Measurements from ENCODE around the gene NDUFC1.
"Not testable (repeated sequence)": the region's sequence is repeated elsewhere in the genome, so short reads cannot be mapped to it uniquely, and the experiment has no call there.

The NDUFC1 gene

DNA sequence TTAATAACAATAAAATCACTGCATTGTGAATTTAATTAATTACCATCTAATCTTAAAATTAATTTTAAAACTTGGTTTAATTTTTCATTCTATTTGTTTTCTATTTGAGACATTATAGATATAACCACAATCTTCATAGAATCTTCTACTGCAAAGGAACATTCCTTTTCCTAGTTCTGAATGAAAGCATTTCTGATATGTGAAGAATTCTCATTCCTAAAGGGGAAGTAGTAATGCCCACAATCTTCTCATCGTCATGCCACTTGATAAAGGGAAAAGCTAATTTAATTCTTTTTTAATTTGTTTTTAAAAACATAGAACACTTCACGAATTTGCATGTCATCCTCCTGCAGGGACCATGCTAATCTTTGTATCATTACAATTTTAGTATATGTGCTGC, 45.9 kb downstream of the NDUFC1 start:
- Histone ChIP-seq H3K9me3 (ENCODE audit: control insufficient read depth, insufficient read depth, low read depth, low read length) (no peaks in the 10 kb centered on the region), H3K4me1 (ENCODE audit: control insufficient read depth, insufficient read depth, low read length) (no peaks in the 10 kb centered on the region; the same call in 1 of the 2 replicates), H3K27ac (ENCODE audit: extremely low read depth, low read depth, low read length) (no peak overlapping the region), H3K4me3 (ENCODE audit: low read depth, low read length) (no peak overlapping the region), H3K36me3 (ENCODE audit: control insufficient read depth in 2 of 2, insufficient read depth in 1 of 2, low read length in 2 of 2) (no peaks in the 10 kb centered on the region)
- ChIA-PET POLR2A (no interaction called here), CTCF (interaction anchor here (0.7 to 0.9 kb wide), 2 partner anchors 167 to 258 kb away, joined by 3 read pairs; no protein-coding TSS in a partner anchor)
- no peak for TF ChIP-seq ZNF274 (IDR thresholded peaks at IDR 0.05; ENCODE audit: low read length)
- no peak for TF ChIP-seq ZNF274 (tag by site-specific recombination; IDR thresholded peaks at IDR 0.05; ENCODE audit: borderline replicate concordance)
- TF ChIP-seq SCRT1 (tag by site-specific recombination; IDR thresholded peaks at IDR 0.05; ENCODE audit: borderline replicate concordance) = no peak
- TF ChIP-seq RBAK (tag by site-specific recombination; IDR thresholded peaks at IDR 0.05) = no peak
- TF ChIP-seq ZFP41 (tag by site-specific recombination; IDR thresholded peaks at IDR 0.05; ENCODE audit: borderline replicate concordance) = no peak
- TF ChIP-seq ZSCAN16 (tag by site-specific recombination; IDR thresholded peaks at IDR 0.05) = no peak
- TF ChIP-seq ZNF221 (tag by site-specific recombination; IDR thresholded peaks at IDR 0.05; ENCODE audit: borderline replicate concordance) = no peak
- no peak for TF ChIP-seq ZNF624 (tag by site-specific recombination; IDR thresholded peaks at IDR 0.05)
- TF ChIP-seq ZNF585B (tag by site-specific recombination; IDR thresholded peaks at IDR 0.05) = no peak
- no peak for TF ChIP-seq ZNF626 (tag by site-specific recombination; IDR thresholded peaks at IDR 0.05)
- TF ChIP-seq ZNF600 (tag by site-specific recombination; IDR thresholded peaks at IDR 0.05) = no peak
- TF ChIP-seq AEBP2 (tag by site-specific recombination; IDR thresholded peaks at IDR 0.05; ENCODE audit: borderline replicate concordance) = no peak
- TF ChIP-seq ZNF175 (tag by site-specific recombination; IDR thresholded peaks at IDR 0.05) = no peak
- no peak for TF ChIP-seq ZNF776 (tag by site-specific recombination; IDR thresholded peaks at IDR 0.05; ENCODE audit: borderline replicate concordance)
- no peak for TF ChIP-seq ZNF473 (tag by site-specific recombination; IDR thresholded peaks at IDR 0.05)
- TF ChIP-seq ZNF658 (tag by site-specific recombination; IDR thresholded peaks at IDR 0.05) = no peak
- TF ChIP-seq ZNF140 (tag by site-specific recombination; IDR thresholded peaks at IDR 0.05) = no peak

- H3K4me3 ChIP-seq (ENCODE audit: low read depth, low read length); CTCF ChIA-PET; H3K9me3 ChIP-seq (ENCODE audit: control insufficient read depth, insufficient read depth, low read depth, low read length); POLR2A ChIA-PET; H3K27ac ChIP-seq (ENCODE audit: extremely low read depth, low read depth, low read length); H3K36me3 ChIP-seq (ENCODE audit: control insufficient read depth in 2 of 2, insufficient read depth in 1 of 2, low read length in 2 of 2); H3K4me1 ChIP-seq (ENCODE audit: control insufficient read depth, insufficient read depth, low read length): not testable (repeated sequence)
- TF ChIP-seq, protein P1, sequence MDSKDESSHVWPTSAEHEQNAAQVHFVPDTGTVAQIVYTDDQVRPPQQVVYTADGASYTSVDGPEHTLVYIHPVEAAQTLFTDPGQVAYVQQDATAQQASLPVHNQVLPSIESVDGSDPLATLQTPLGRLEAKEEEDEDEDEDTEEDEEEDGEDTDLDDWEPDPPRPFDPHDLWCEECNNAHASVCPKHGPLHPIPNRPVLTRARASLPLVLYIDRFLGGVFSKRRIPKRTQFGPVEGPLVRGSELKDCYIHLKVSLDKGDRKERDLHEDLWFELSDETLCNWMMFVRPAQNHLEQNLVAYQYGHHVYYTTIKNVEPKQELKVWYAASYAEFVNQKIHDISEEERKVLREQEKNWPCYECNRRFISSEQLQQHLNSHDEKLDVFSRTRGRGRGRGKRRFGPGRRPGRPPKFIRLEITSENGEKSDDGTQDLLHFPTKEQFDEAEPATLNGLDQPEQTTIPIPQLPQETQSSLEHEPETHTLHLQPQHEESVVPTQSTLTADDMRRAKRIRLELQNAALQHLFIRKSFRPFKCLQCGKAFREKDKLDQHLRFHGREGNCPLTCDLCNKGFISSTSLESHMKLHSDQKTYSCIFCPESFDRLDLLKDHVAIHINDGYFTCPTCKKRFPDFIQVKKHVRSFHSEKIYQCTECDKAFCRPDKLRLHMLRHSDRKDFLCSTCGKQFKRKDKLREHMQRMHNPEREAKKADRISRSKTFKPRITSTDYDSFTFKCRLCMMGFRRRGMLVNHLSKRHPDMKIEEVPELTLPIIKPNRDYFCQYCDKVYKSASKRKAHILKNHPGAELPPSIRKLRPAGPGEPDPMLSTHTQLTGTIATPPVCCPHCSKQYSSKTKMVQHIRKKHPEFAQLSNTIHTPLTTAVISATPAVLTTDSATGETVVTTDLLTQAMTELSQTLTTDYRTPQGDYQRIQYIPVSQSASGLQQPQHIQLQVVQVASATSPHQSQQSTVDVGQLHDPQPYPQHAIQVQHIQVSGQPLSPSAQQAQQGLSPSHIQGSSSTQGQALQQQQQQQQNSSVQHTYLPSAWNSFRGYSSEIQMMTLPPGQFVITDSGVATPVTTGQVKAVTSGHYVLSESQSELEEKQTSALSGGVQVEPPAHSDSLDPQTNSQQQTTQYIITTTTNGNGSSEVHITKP (tag by site-specific recombination; IDR thresholded peaks at IDR 0.05) = 0 out of 2 replicates have a peak, but pooled peaks have one; percentile 15
Measured at GRCh38 chr4:139255581-139255980, 46.7 kb downstream of the NDUFC1 start.

GRCh38 chr4:139253713-139254112, 48.6 kb downstream of the NDUFC1 start:
- H3K9me3 ChIP-seq (ENCODE audit: control insufficient read depth, insufficient read depth, low read depth, low read length) = no peaks in the 10 kb centered on the region
- H3K36me3 ChIP-seq (ENCODE audit: control insufficient read depth in 2 of 2, insufficient read depth in 1 of 2, low read length in 2 of 2) = no peaks in the 10 kb centered on the region
- no peaks in the 10 kb centered on the region; the same call in 1 of the 2 replicates for H3K4me1 ChIP-seq (ENCODE audit: control insufficient read depth, insufficient read depth, low read length)
- no peak overlapping the region for H3K4me3 ChIP-seq (ENCODE audit: low read depth, low read length)
- ChIA-PET POLR2A (interaction anchor here (1.0 to 1.9 kb wide), 2 partner anchors 47 to 76 kb away, joined by 3 to 7 read pairs; partner anchors contain the start of gene ELF2), CTCF (interaction anchor here (0.6 to 1.1 kb wide), 2 partner anchors 173 to 223 kb away, joined by 3 to 5 read pairs; no protein-coding TSS in a partner anchor)
- no peak overlapping the region for H3K27ac ChIP-seq (ENCODE audit: extremely low read depth, low read depth, low read length)
- TF ChIP-seq ZNF354C (tag by site-specific recombination; IDR thresholded peaks at IDR 0.05; ENCODE audit: borderline replicate concordance, low read depth) = no peak
- TF ChIP-seq ZNF791 (tag by site-specific recombination; IDR thresholded peaks at IDR 0.05) = no peak
- TF ChIP-seq ZNF571 (tag by site-specific recombination; IDR thresholded peaks at IDR 0.05) = no peak
- TF ChIP-seq KLF8 (tag by site-specific recombination; IDR thresholded peaks at IDR 0.05) = no peak
- TF ChIP-seq PBX3 (CRISPR knock-in tag; IDR thresholded peaks at IDR 0.05) = no peak
- no peak for TF ChIP-seq ZNF350 (tag by site-specific recombination; IDR thresholded peaks at IDR 0.05)
- TF ChIP-seq, protein P2, sequence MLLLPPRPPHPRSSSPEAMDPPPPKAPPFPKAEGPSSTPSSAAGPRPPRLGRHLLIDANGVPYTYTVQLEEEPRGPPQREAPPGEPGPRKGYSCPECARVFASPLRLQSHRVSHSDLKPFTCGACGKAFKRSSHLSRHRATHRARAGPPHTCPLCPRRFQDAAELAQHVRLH (tag by site-specific recombination; IDR thresholded peaks at IDR 0.05) = no peak
- TF ChIP-seq ZNF558 (tag by site-specific recombination; IDR thresholded peaks at IDR 0.05) = no peak
